ENCODE data around the gene GALNTL6.

DNA sequence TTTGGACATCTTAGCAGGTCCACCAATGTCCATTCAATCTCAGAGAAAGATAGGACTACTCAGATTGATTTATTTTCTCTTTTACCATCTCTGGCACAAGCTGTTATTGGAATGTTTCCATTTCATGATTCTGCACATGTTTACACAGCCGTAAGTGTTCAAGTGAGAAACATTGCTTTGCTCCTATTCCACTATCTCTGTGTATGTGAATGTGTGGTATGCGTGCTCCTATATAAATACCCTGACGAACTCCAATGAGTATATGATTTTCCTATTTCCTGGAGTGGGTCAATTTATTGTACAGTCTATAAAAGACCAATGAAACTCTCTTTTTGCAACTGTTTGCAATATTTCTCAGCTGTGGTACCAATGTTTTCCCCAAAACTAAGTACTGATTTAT, 1134.4 kb downstream of the GALNTL6 start:
- TF ChIP-seq, protein P1, sequence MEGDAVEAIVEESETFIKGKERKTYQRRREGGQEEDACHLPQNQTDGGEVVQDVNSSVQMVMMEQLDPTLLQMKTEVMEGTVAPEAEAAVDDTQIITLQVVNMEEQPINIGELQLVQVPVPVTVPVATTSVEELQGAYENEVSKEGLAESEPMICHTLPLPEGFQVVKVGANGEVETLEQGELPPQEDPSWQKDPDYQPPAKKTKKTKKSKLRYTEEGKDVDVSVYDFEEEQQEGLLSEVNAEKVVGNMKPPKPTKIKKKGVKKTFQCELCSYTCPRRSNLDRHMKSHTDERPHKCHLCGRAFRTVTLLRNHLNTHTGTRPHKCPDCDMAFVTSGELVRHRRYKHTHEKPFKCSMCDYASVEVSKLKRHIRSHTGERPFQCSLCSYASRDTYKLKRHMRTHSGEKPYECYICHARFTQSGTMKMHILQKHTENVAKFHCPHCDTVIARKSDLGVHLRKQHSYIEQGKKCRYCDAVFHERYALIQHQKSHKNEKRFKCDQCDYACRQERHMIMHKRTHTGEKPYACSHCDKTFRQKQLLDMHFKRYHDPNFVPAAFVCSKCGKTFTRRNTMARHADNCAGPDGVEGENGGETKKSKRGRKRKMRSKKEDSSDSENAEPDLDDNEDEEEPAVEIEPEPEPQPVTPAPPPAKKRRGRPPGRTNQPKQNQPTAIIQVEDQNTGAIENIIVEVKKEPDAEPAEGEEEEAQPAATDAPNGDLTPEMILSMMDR (conservative IDR thresholded peaks at IDR 0.05 in 1 of 2, IDR thresholded peaks at IDR 0.05 in 1 of 2; ENCODE audit: low read depth in 1 of 2, low read length in 2 of 2), result no peak
- no peak for TF ChIP-seq EZH2 (IDR thresholded peaks at IDR 0.05; ENCODE audit: low read length, missing control alignments)
